Neural cell (in vitro differentiated cells): ENCODE results near the gene ZNF831. TPM values are rescaled to one million over a fixed set of nuclear protein-coding genes. Genes with fewer than 3 reads are reported as not detected.

Experiments used
- H2AFZ ChIP-seq: fragments of 200-600, 300-800 bp; sonication (generic), shearing (Covaris generic); 2 replicates; pipeline ENCODE4 v1.6.0; 2014; ENCODE audit warnings: low read depth, mild to moderate bottlenecking, antibody characterized with exemption, low read length, moderate library complexity
- H3F3A ChIP-seq: fragments of 200-600 bp; shearing (Covaris generic); 2 replicates; pipeline ENCODE4 v1.6.1; 2016; ENCODE audit warnings: mild to moderate bottlenecking, moderate library complexity, mixed read lengths, antibody characterized with exemption, low read length; ENCODE audit not compliant: insufficient read depth, poor library complexity, severe bottlenecking
- H3K27ac ChIP-seq: fragments of 200-600, 300-800 bp; sonication (generic), shearing (Covaris generic); 2 replicates; pipeline ENCODE4 v1.5.1; 2014; ENCODE audit warnings: mild to moderate bottlenecking, low read length, moderate library complexity
- H3K27me3 ChIP-seq: fragments of 300-800, 200-600 bp; sonication (generic), shearing (Covaris generic); 2 replicates; pipeline ENCODE4 v1.6.0; 2014; ENCODE audit warnings: mild to moderate bottlenecking, low read depth, low read length, moderate library complexity; ENCODE audit not compliant: insufficient read depth
- H3K36me3 ChIP-seq: fragments of 300-800, 200-600 bp; sonication (generic), shearing (Covaris generic); 2 replicates; pipeline ENCODE4 v1.5.1; 2014; ENCODE audit warnings: mild to moderate bottlenecking, antibody characterized with exemption, low read length, moderate library complexity; ENCODE audit not compliant: insufficient read depth
- H3K4me2 ChIP-seq: fragments of 300-800, 200-600 bp; sonication (generic), shearing (Covaris generic); 2 replicates; pipeline ENCODE4 v1.6.0; 2014; ENCODE audit warnings: mild to moderate bottlenecking, low read length
- H3K4me3 ChIP-seq: fragments of 300-800, 200-600 bp; sonication (generic), shearing (Covaris generic); 2 replicates; pipeline ENCODE4 v1.5.1; 2014; ENCODE audit warnings: mild to moderate bottlenecking, low read length, moderate library complexity
- H3K79me2 ChIP-seq: fragments of 200-600 bp; shearing (Covaris generic); replicated peaks from 2 replicates; pipeline ENCODE4 v1.6.0; 2014; ENCODE audit warnings: mild to moderate bottlenecking, low read length, moderate library complexity; ENCODE audit not compliant: insufficient read depth
- H3K9ac ChIP-seq: fragments of 300-800, 200-600 bp; sonication (generic), shearing (Covaris generic); 2 replicates; pipeline ENCODE4 v1.6.1; 2016; ENCODE audit warnings: mild to moderate bottlenecking, low read length, mixed read lengths
- H3K9me2 ChIP-seq: fragments of 200-600 bp; shearing (Covaris generic); 2 replicates; pipeline ENCODE4 v1.6.1; 2016; ENCODE audit warnings: mild to moderate bottlenecking, low read length, mixed read lengths; ENCODE audit not compliant: insufficient read depth
- H3K9me3 ChIP-seq: fragments of 200-600, 300-800 bp; sonication (generic), shearing (Covaris generic); 2 replicates; pipeline ENCODE4 v1.6.1; 2016; ENCODE audit warnings: mild to moderate bottlenecking, mixed run types, low read length, moderate library complexity, mixed read lengths
- H4K20me1 ChIP-seq: fragments of 200-600 bp; shearing (Covaris generic); 2 replicates; pipeline ENCODE4 v1.6.1; 2016; ENCODE audit warnings: mild to moderate bottlenecking, mixed run types; ENCODE audit not compliant: insufficient read depth
- EP300 ChIP-seq: fragments of 450-650 bp; conservative IDR thresholded peaks from 2 replicates; pipeline ENCODE4 v1.6.1; 2014; ENCODE audit warnings: antibody characterized with exemption, mild to moderate bottlenecking, moderate library complexity; ENCODE audit not compliant: poor library complexity, severe bottlenecking
- MXI1 ChIP-seq: fragments of 450-650 bp; conservative IDR thresholded peaks from 2 replicates; pipeline ENCODE4 v1.6.1; 2014; ENCODE audit warnings: antibody characterized with exemption, mild to moderate bottlenecking; ENCODE audit not compliant: poor library complexity, severe bottlenecking
- POLR2AphosphoS5 ChIP-seq: IDR thresholded peaks from 2 replicates; pipeline ENCODE4 v1.6.1; 2012
- RAD21 ChIP-seq: fragments of 450-650 bp; conservative IDR thresholded peaks from 2 replicates; pipeline ENCODE4 v1.6.1; 2014; ENCODE audit warnings: antibody characterized with exemption, mild to moderate bottlenecking, moderate library complexity
- SMC3 ChIP-seq: fragments of 450-650 bp; conservative IDR thresholded peaks from 2 replicates; pipeline ENCODE4 v1.6.1; 2014; ENCODE audit warnings: antibody characterized with exemption, mild to moderate bottlenecking, moderate library complexity; ENCODE audit not compliant: poor library complexity
- TAF1 ChIP-seq: IDR thresholded peaks from 2 replicates; pipeline ENCODE4 v1.6.1; 2012; ENCODE audit warnings: low read depth
- polyA plus RNA-seq: library from polyadenylated mRNA; depleted of rRNA; stranded (reverse); fragments of >200 nt; gene quantifications from 2 replicates; pipeline ENCODE4 v1.2.3, GENCODE V29; 2014
- TF ChIP-seq, protein P1 (sequence below): IDR thresholded peaks from 2 replicates; pipeline ENCODE4 v1.6.1; 2012; ENCODE audit warnings: borderline replicate concordance

ZNF831 gene
- polyA plus RNA-seq, 1 donor from 2014 or later: not detected

DNA sequence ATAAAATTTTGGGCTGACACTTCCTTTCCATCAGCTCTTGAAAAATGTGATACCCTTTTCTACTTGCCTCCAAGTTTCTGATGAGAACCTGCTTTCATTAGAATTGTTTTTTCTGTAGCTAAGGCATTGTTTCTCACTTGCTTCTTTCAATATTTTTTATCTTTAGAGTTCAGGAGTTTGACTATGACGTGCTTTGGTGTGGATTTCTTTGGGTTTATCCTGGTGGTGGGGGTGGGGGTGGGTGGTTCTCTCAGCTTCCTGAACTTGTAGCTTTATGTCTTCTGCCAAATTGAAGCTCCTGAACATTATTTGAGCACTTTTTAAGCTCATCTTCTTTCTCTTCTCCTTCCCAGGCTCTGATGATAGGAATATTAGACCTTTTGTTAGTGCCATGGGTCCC lies 11.4 kb downstream of the ZNF831 start:
- H3K36me3 ChIP-seq: no peaks in the 10 kb centered on the region
- H3K27ac ChIP-seq: no peak overlapping the region
- no peaks in the 10 kb centered on the region for H3F3A ChIP-seq
- H4K20me1 ChIP-seq: no peaks in the 10 kb centered on the region
- H3K9me3 ChIP-seq: no peaks in the 10 kb centered on the region
- no peak overlapping the region for H3K9ac ChIP-seq
- no peaks in the 10 kb centered on the region for H3K79me2 ChIP-seq
- no peak overlapping the region for H2AFZ ChIP-seq
- no peaks in the 10 kb centered on the region for H3K9me2 ChIP-seq
- no peak overlapping the region for H3K4me3 ChIP-seq
- no peaks in the 10 kb centered on the region for H3K27me3 ChIP-seq
- no peak overlapping the region for H3K4me2 ChIP-seq
- TF ChIP-seq EP300 (no peak), SMC3 (no peak), RAD21 (no peak)

DNA sequence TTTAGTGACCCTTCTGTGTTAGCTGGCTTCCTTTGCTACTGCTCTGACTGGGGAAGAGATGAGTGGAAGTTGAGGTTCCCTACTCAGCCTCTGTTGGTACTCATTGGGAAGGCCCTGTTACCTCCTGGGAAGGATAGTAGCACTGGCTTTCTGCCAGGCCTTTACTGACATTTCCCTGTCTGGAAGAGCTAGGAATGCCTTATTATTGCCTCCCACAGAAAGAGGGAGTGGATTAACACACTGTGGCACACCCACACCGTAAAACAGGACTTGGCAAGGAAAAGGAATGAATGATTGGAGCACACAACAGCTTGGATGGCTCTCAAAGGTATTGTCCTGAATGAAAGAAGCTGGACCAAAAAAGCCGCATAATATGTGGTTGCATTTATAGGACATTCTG lies 12.2 kb downstream of the ZNF831 start:
- TF ChIP-seq EP300 (no peak), MXI1 (no peak), RAD21 (no peak), TAF1 (no peak), POLR2AphosphoS5 (no peak)
- TF ChIP-seq, protein P1, sequence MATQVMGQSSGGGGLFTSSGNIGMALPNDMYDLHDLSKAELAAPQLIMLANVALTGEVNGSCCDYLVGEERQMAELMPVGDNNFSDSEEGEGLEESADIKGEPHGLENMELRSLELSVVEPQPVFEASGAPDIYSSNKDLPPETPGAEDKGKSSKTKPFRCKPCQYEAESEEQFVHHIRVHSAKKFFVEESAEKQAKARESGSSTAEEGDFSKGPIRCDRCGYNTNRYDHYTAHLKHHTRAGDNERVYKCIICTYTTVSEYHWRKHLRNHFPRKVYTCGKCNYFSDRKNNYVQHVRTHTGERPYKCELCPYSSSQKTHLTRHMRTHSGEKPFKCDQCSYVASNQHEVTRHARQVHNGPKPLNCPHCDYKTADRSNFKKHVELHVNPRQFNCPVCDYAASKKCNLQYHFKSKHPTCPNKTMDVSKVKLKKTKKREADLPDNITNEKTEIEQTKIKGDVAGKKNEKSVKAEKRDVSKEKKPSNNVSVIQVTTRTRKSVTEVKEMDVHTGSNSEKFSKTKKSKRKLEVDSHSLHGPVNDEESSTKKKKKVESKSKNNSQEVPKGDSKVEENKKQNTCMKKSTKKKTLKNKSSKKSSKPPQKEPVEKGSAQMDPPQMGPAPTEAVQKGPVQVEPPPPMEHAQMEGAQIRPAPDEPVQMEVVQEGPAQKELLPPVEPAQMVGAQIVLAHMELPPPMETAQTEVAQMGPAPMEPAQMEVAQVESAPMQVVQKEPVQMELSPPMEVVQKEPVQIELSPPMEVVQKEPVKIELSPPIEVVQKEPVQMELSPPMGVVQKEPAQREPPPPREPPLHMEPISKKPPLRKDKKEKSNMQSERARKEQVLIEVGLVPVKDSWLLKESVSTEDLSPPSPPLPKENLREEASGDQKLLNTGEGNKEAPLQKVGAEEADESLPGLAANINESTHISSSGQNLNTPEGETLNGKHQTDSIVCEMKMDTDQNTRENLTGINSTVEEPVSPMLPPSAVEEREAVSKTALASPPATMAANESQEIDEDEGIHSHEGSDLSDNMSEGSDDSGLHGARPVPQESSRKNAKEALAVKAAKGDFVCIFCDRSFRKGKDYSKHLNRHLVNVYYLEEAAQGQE: no peak
- Histone ChIP-seq H3K27ac (no peak overlapping the region), H3K9me2 (no peaks in the 10 kb centered on the region), H3K27me3 (no peaks in the 10 kb centered on the region), H4K20me1 (no peaks in the 10 kb centered on the region), H3F3A (no peaks in the 10 kb centered on the region), H3K9ac (no peak overlapping the region), H2AFZ (no peak overlapping the region), H3K4me3 (no peak overlapping the region), H3K79me2 (no peaks in the 10 kb centered on the region), H3K36me3 (no peaks in the 10 kb centered on the region), H3K9me3 (no peaks in the 10 kb centered on the region), H3K4me2 (no peak overlapping the region)

DNA sequence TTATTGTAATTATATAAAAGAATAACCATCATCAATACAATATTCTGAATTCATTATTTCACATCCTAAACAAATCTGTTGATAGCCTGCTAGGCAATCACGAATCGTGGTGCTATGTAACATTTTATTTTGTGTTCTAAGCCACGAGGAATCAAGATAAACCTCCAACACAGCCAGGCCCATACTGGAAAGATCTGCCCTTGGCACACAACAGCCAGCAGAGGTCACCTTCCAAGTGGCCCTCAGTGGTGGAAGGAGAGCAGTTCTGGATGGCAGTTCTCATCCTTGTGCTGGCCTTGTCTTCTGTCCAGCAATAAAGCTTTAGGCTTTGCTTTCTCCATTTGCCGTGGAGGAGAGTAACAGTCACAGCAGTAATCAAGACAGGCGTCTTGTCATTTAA lies 13.2 kb downstream of the ZNF831 start:
- H3K9me3 ChIP-seq: no peaks in the 10 kb centered on the region
- H4K20me1 ChIP-seq: no peaks in the 10 kb centered on the region
- no peaks in the 10 kb centered on the region for H3F3A ChIP-seq
- no peak overlapping the region for H3K27ac ChIP-seq
- no peak overlapping the region for H3K4me3 ChIP-seq
- H3K36me3 ChIP-seq: no peaks in the 10 kb centered on the region
- H3K9ac ChIP-seq: no peak overlapping the region
- H3K9me2 ChIP-seq: no peaks in the 10 kb centered on the region
- no peak for TF ChIP-seq EP300
- no peak overlapping the region for H2AFZ ChIP-seq
- no peak overlapping the region for H3K4me2 ChIP-seq
- no peaks in the 10 kb centered on the region for H3K27me3 ChIP-seq
- no peaks in the 10 kb centered on the region for H3K79me2 ChIP-seq
